GOT3 (cell line): Measurements from ENCODE around the gene ZNF200.
"Not testable (repeated sequence)": the region's sequence is repeated elsewhere in the genome, so short reads cannot be mapped to it uniquely, and the experiment has no call there.

Experiments used
- DNase-seq: peaks from one replicate; lab custom pipeline; 2025; ENCODE audit warnings: mixed read lengths; lab: John Stamatoyannopoulos, UW

The ZNF200 gene

GRCh38 chr16:3198334-3199072 is 36.5 kb downstream of the ZNF200 start:
- DNase-seq, result no peak

GRCh38 chr16:3197694-3198333 is 37.1 kb downstream of the ZNF200 start:
- DNase-seq, result not testable (repeated sequence)

- DNase-seq, result no peak
Measured at GRCh38 chr16:3195975-3196374, 39.0 kb downstream of the ZNF200 start.

GRCh38 chr16:3194792-3195191 is 40.2 kb downstream of the ZNF200 start:
- no peak for DNase-seq

GRCh38 chr16:3193221-3194212 is 41.4 kb downstream of the ZNF200 start:
- DNase-seq, result no peak

GRCh38 chr16:3192476-3193019 is 42.4 kb downstream of the ZNF200 start:
- DNase-seq, result no peak

GRCh38 chr16:3190949-3191353 is 44.0 kb downstream of the ZNF200 start:
- DNase-seq, result no peak

- no peak for DNase-seq
Measured at GRCh38 chr16:3189869-3190268, 45.1 kb downstream of the ZNF200 start.

- no peak for DNase-seq
Measured at GRCh38 chr16:3188925-3189825, 45.8 kb downstream of the ZNF200 start.

GRCh38 chr16:3188675-3188924 is 46.4 kb downstream of the ZNF200 start:
- no peak for DNase-seq

- DNase-seq, result no peak
Measured at GRCh38 chr16:3187798-3188674, 46.9 kb downstream of the ZNF200 start, which contains the start of gene OR1F1. OR1F1 (plus strand) TSS chr16:3188204.

- no peak for DNase-seq
Measured at GRCh38 chr16:3186946-3187690, 47.8 kb downstream of the ZNF200 start.

- no peak for DNase-seq
Measured at GRCh38 chr16:3183445-3184139, 51.4 kb downstream of the ZNF200 start.

- DNase-seq, result no peak
Measured at GRCh38 chr16:3182608-3183444, 52.1 kb downstream of the ZNF200 start.

GRCh38 chr16:3182293-3182607 is 52.7 kb downstream of the ZNF200 start:
- not testable (repeated sequence) for DNase-seq

- DNase-seq, result no peak
Measured at GRCh38 chr16:3180445-3180878, 54.5 kb downstream of the ZNF200 start.

GRCh38 chr16:3179651-3180050 is 55.3 kb downstream of the ZNF200 start:
- no peak for DNase-seq
